ENCODE measurements around the gene TFF1. TPM values are rescaled to one million over a fixed set of nuclear protein-coding genes. Genes with fewer than 3 reads are reported as not detected.

TFF1 gene
- total RNA-seq, 4 donors from 2014 or later = 8.6 to 45.3 (median 25.8) TPM; not detected in 1

Other genes with a start within 250 kb of the TFF1 start
- 10 to 100 TPM; 17.1 to 67.7 (median 53.2) TPM for gene ABCG1, start 147.4 kb downstream of the TFF1 start, total RNA-seq
- 1,000 to 10,000 TPM in 1 of 4 donors, 100 to 1,000 TPM in 3; 164 to 2,581 (median 367) TPM for gene TFF3, start 51.1 kb downstream of the TFF1 start, total RNA-seq
- under 1 TPM in 1 of 4 donors, not detected in 3; 0.68 TPM for gene TFF2, start 15.5 kb downstream of the TFF1 start, total RNA-seq
- gene TMPRSS3, start 29.5 kb upstream of the TFF1 start, total RNA-seq = 1 to 10 TPM in 1 of 4 donors, under 1 TPM in 1, not detected in 2; 0.68 to 1.3 TPM
- 1 to 10 TPM in 1 of 4 donors, under 1 TPM in 2, not detected in 1; 0.37 to 3.0 (median 0.82) TPM for gene UBASH3A, start 37.4 kb upstream of the TFF1 start, total RNA-seq
- gene RSPH1, start 129.7 kb upstream of the TFF1 start, total RNA-seq = 1 to 10 TPM in 3 of 4 donors, under 1 TPM in 1; 0.80 to 10.0 (median 8.0) TPM
- gene SLC37A1, start 147.3 kb upstream of the TFF1 start, total RNA-seq = 100 to 1,000 TPM in 3 of 4 donors, 10 to 100 TPM in 1; 80.8 to 139 (median 117) TPM

All from transverse colon (tissue), 4 donors.